Measurements from ENCODE around the gene COMMD7.
"Not testable (repeated sequence)": the region's sequence is repeated elsewhere in the genome, so short reads cannot be mapped to it uniquely, and the experiment has no call there.

Gene COMMD7

GRCh38 chr20:32718749-32719348 lies 24.4 kb downstream of the COMMD7 start:
- Histone ChIP-seq H3K4me3 (replicated peaks; ENCODE audit: low read depth, low read length) (no peak overlapping the region), H3K36me3 (ENCODE audit: control insufficient read depth, insufficient read depth, low read length) (no peaks in the 10 kb centered on the region; the same call in 1 of the 2 replicates), H3K27me3 (replicated peaks; ENCODE audit: control insufficient read depth, insufficient read depth, low read length) (no peaks in the 10 kb centered on the region)
- no peak for DNase-seq (ENCODE audit: extremely low read depth, insufficient read length)
- TF ChIP-seq CTCF (IDR thresholded peaks at IDR 0.05; ENCODE audit: insufficient read depth, low read length, poor library complexity, severe bottlenecking), result no peak

GRCh38 chr20:32711346-32711745 lies 31.9 kb downstream of the COMMD7 start:
- Histone ChIP-seq H3K27me3 (replicated peaks; ENCODE audit: control insufficient read depth, insufficient read depth, low read length) (no peaks in the 10 kb centered on the region), H3K36me3 (ENCODE audit: control insufficient read depth, insufficient read depth, low read length) (peaks cover 2% of the 10 kb centered on the region; the same call in 1 of the 2 replicates), H3K4me3 (replicated peaks; ENCODE audit: low read depth, low read length) (no peak overlapping the region)
- DNase-seq (ENCODE audit: extremely low read depth, insufficient read length), result no peak
- no peak for TF ChIP-seq CTCF (IDR thresholded peaks at IDR 0.05; ENCODE audit: insufficient read depth, low read length, poor library complexity, severe bottlenecking)

- H3K27me3 ChIP-seq (replicated peaks; ENCODE audit: control insufficient read depth, insufficient read depth, low read length), result no peaks in the 10 kb centered on the region
- H3K4me3 ChIP-seq (replicated peaks; ENCODE audit: low read depth, low read length), result no peak overlapping the region
- peaks cover 4% of the 10 kb centered on the region for H3K36me3 ChIP-seq (ENCODE audit: control insufficient read depth, insufficient read depth, low read length)
- DNase-seq (ENCODE audit: extremely low read depth, insufficient read length), result no peak
- no peak for TF ChIP-seq CTCF (IDR thresholded peaks at IDR 0.05; ENCODE audit: insufficient read depth, low read length, poor library complexity, severe bottlenecking)
Observed at GRCh38 chr20:32709632-32710121, 33.6 kb downstream of the COMMD7 start.

GRCh38 chr20:32709029-32709631 lies 34.1 kb downstream of the COMMD7 start:
- not testable (repeated sequence) for DNase-seq (ENCODE audit: extremely low read depth, insufficient read length); H3K4me3 ChIP-seq (replicated peaks; ENCODE audit: low read depth, low read length); H3K27me3 ChIP-seq (replicated peaks; ENCODE audit: control insufficient read depth, insufficient read depth, low read length); H3K36me3 ChIP-seq (ENCODE audit: control insufficient read depth, insufficient read depth, low read length)

- Histone ChIP-seq H3K36me3 (ENCODE audit: control insufficient read depth, insufficient read depth, low read length) (peaks cover 4% of the 10 kb centered on the region), H3K4me3 (replicated peaks; ENCODE audit: low read depth, low read length) (no peak overlapping the region), H3K27me3 (replicated peaks; ENCODE audit: control insufficient read depth, insufficient read depth, low read length) (no peaks in the 10 kb centered on the region)
- no peak for DNase-seq (ENCODE audit: extremely low read depth, insufficient read length)
- TF ChIP-seq CTCF (IDR thresholded peaks at IDR 0.05; ENCODE audit: insufficient read depth, low read length, poor library complexity, severe bottlenecking), result no peak
Observed at GRCh38 chr20:32707691-32708581, 35.3 kb downstream of the COMMD7 start.

GRCh38 chr20:32706486-32706885 lies 36.8 kb downstream of the COMMD7 start:
- H3K27me3 ChIP-seq (replicated peaks; ENCODE audit: control insufficient read depth, insufficient read depth, low read length), result no peaks in the 10 kb centered on the region

More at GRCh38 chr20:32706486-32706885, 36.8 kb downstream of the COMMD7 start:
- Histone ChIP-seq H3K36me3 (ENCODE audit: control insufficient read depth, insufficient read depth, low read length) (peaks cover 4% of the 10 kb centered on the region), H3K4me3 (replicated peaks; ENCODE audit: low read depth, low read length) (no peak overlapping the region)
- no peak for DNase-seq (ENCODE audit: extremely low read depth, insufficient read length)
- no peak for TF ChIP-seq CTCF (IDR thresholded peaks at IDR 0.05; ENCODE audit: insufficient read depth, low read length, poor library complexity, severe bottlenecking)

Measured in GM06990 (cell line).